Stimulated activated CD4-positive, alpha-beta T cell treated with anti-CD3 and anti-CD28 coated beads, TNF-alpha, amount 100 ng/mL, for 4 hours (primary cell): ENCODE results near the gene ELOB.
A peak's percentile ranks its signal among the peaks of the same experiment; 100 is the strongest.

Experiments used
- DNase-seq, 3 experiments: peaks; one replicate each; pipeline ENCODE4 v3.0.0-alpha.2; 2020; ENCODE audit warnings: low read depth in 3 of 3

ELOB gene

DNA sequence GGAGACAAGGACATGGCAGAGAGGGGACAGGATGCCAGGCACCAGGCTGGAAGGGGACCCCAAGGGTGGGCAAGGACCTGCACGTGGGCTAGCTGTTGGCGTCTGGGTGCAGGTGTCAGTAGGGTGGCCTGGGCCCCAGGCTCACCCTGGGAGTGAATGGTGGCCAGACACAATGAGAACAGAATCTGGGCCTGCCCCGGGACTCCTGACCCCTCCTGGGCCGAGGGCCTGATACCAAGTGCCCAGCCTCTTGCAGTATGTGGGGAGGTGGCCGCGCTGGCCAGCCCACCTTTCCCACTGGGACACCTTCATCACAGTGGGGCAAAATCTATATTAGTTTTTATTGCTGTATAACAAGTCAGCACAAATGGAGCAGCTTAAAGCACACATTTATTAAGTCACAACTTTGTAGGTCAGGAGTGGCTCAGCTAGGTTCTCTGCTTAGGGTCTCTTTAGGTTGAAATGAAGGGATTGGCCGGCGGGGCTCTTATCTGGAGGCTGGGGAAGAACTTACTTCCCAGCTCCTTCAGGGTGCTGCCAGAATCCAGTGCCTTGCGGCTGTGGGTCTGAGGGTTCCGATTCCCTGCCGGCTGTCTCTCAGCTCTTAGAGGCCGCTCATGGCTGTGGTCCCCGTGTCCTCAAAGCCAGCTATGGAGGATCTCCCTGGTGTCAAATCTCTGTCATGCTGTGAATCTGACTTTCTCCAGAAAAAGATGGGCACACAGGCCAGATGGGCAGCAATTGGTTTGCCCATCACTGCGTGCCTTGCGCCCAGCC is 6.7 kb upstream of the ELOB start:
- DNase-seq, result no peak

DNA sequence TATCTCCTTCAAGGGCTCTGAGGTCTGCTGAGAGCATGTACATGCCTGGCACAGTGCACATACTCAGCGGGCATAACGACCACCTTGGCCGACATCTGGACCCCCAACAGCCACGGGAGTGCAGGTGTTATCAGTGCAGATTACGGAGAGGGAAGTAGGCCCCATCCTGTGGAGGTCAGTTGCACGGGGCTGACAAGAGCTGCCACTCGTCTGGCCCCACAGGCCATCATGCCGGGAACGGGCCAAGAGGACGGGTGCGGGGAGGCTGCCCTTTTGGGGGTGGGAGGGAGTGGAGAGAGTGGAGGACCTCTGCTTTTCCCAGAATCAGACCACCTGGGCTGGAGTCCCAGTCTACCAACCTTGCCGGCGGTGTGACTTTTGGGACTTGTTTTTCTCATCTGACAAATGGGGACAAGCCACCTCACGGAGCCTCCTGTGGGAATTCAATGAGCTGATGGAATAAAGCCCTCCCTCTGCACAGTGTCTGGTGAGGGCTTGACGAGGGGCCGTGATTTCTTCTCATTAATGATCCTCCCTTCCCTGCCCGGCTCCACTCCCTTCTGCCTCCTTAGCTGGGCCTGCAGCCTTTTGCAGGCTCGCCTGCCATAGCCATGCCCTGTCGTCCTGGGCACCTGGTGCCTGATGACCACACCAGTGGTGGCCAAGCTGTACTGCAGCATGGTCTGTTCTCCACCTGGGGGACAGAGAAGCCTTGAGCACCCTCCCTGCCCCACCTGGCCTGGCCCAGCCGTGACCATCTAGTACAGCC is 5.7 kb upstream of the ELOB start:
- DNase-seq, result no peak

DNA sequence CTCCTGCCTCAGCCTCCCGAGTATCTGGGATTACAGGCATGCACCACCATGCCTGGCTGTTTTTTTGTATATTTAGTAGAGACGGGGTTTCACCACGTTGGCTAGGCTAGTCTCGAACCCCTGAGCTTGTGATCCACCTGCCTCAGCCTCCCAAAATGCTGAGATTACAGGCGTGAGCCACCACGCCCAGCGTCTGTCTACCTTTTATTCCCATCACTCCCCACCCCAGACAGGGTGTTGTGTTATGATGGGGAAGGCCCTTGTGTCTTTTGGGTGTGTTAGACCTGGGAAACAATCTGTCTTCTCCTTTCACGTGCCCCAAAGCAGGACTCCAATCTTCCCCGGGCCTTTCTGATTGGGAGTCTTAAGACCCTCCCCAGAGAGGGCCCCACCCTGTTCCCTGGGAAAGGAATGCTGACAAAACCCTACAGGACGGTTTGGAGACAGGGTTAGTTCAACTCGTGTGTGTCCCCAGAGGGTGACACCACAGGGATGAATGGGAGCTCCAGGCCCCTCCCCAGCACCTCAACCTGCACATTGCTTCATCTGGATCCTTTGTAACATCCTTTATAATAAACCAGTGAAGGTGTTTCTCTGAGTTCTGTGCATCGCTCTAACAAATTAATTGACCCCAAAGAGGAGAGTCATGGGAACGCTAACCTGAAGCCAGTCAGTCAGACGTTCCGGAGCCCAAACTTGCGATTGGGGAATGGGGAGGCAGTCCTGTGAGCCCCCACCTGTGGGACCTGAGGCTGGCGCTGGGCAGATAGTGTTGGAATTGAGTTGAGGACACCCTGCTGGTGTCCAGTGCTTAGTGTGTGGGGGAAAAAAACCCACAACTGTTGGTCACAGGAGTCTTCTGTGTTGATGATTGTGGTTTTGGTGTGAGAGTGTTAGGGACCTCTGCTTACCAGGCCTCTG is 3.2 kb upstream of the ELOB start:
- DNase-seq, result no peak

DNA sequence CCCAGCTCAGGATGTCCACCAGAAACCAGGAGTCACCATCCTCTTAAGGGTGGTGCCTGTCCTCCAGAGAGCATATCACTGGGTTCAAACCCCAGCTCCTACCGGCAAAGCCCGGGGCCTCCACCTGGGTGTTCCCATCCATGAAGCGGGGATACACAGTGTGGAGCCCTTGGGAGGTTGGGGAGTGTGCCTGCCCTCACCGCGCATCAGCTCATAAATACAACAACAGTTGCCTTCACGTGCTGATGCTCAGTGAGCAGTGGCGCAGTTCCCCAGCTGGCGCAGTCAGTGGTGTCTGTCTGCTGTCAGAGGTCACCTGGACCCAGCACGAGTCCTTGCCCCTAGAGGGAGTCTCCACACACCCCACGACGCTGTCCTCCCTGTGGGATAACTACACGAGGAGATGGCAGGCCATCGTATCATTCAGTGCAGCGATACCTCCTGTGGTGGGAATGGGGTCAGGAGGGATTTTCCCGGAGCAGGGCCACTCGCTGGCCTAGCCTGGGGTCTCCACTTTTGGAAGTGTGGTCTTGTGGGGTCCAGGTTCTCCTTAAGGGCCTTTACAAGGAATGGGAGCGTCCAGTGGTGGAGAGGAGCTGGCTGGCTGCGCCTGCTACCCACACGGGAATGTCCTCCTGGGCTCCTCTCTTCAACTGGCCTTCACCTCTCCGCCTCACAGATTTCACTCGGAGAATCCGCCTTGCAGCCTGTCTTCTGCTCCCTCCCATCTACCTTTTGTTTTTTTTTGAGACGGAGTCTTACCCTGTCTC is 2.3 kb upstream of the ELOB start:
- DNase-seq, result no peak

DNA sequence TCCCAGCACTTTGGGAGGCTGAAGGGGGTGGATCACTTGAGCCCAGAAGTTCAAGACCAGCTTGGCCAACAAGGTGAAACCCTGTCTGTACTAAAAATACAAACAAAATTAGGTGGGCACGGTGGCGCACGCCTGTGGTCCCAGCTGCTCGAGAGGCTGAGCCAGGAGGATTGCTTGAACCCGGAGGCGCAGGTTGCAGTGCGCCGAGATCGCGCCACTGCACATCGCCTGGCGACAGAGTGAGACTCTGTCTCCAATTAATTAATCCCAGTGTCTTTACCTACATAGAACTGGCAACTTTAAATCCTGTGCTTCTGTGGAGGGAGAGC is 1.5 kb upstream of the ELOB start:
- DNase-seq, result no peak

DNA sequence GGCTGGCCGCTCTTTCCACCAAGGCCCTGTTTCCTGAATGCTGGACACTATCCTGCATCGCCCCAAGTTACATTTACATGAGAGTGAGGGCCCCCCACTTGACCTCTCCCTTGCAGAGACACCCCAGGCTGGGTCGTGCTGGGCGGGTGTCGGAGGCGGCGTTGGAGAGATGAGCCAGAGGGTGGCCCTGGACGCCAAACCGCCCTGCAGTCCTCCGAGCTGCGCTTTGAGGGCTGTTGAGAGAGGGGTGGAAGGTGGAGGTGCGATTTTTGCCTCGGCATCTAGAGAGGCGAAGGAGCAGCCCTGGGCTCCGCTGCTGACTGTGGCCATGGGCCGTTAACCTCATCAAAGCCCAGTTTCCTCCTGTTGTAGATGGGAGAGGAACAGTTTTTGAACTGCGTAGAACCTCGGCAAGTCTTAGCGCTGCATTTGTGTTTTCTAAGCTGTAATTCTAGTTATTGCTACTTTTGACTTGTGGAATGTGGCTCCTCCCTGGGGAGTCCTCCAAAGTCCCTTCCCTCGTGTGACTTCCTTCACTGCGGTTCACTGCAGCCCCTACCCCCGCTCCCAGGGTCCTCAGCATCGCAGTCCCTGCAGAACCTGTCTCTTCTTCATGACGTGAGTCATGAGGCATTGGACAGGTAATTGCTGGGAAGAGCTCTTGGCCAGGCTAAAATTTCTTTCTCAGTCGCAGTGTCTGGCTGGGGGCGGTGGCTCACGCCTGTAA is 986 bp upstream of the ELOB start:
- DNase-seq, result peak in 1 of 3 experiments; percentile 16

DNA sequence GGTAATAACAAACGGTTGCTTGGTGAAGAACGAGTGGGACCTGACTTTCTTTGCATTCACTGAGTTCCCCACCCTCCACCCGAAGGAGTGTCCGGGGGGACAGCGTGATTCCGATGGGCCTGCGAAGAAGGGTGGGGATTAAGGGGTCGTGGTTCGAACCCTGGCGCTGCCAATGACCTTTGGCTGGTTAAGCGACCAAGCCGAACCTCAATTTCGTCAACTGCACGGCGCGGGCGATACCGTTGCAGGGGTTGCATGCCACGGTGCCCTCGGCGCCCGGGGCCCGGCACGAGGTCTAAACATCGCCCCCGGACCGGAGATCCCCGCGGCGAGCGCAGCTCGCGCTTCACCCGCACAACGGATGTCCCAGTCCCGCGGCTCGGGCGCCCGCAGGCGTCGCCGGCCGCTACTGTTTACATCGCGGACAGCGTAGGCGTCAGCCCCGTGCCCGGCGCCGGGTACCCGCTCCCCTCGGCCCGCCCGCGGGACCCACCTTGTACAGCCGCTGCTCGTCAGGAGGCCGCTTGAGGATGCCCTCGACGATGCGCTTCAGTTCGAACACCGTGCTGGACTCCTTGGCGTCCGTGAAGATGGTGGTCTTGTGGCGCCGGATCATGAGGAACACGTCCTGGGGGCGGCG is 460 bp downstream of the ELOB start:
- DNase-seq, result no peak

DNA sequence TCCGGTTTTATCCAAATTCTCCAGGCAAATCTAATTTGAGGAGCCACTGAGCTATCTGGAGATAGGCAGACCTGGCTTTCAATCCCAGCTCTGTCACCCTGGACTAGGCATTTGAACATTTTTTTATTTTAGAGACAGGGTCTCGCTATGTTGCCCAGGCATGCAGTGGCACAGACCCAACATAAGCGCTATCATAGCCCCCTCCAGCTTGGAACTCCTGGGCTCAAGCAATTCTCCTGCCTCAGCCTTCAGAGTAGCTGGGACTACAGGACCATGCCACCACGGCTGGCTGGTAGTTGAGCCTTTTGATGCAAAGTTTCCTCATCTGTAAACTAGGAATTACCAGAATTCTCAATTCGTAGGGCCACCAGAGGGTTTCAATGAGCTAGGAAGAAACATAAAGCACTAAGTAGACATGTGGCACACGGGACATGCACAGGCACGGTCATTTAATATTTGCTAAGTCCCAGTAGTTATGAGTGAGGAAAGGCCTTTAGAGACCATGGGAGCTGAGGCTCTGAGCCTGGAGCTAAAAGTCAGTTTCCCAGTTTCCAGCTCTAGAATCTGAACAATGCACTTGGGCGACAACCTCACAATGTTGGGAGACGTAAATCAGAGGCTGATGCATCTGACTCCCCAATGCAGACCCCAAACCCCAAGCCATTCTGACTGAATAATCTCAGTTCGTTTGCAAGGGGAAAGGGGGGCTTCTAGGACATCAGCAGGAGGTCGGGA is 1.1 kb downstream of the ELOB start:
- no peak for DNase-seq

DNA sequence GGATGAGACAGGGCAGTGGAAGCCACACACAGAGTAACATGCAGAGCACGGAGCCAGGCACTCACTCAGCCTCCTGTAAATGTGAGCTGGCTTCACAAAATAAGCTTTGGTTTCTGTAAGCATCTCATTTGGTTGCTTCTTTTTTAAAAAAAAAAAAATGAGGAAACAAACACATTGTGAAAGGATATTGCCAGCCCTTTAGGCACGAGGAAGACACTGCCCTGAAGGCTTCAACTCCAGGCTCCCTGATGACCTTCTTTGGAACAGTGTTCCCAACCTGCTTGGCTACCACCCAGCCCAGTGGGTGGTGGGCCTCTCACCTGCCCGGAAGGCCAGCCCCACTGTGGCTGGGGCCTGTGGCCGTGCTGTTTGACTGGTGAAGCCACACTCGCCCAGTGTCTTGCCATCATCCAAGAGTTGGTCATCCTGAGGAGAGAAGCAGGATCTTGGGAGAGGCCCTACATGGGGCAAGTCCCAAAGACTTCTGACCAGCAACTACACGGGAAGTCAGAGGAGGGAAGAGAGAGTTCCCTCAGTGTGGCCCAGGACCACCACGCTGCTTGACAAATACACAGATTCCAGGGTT is 1.9 kb downstream of the ELOB start:
- DNase-seq, result no peak

DNA sequence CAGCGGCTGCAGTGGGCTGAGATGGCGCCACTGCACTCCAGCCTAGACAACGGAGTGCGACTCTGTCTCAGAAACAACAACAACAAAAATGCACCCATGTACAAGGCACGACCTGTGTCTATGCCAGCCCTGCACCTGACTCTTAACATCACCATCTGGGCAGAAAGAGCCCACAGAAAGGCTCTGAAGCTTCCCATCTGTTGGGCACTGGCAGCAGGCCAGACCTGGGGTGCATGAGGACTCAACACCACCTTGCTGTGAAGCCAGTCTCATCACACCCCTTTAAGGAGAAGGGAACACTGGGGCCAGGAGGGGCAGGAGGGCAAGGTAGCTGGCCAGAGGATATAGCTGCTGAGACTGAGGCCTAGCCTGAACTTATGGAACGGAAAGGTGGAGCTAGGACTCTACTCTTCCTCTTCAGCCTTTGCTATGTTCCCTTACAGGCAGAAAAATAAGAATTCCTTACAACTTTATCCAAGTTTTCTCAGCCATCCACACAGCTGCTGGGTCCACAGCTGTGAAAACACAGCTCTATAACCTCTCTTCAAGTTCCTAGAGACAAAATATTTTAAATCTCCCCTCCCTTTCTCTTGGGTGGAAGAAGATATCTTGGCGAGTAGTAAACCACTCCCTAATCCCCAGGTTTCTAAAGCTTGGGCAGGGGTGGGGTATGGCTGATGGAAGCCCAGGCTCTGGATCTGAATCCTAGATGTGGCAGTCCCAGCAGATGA is 2.8 kb downstream of the ELOB start:
- no peak for DNase-seq

DNA sequence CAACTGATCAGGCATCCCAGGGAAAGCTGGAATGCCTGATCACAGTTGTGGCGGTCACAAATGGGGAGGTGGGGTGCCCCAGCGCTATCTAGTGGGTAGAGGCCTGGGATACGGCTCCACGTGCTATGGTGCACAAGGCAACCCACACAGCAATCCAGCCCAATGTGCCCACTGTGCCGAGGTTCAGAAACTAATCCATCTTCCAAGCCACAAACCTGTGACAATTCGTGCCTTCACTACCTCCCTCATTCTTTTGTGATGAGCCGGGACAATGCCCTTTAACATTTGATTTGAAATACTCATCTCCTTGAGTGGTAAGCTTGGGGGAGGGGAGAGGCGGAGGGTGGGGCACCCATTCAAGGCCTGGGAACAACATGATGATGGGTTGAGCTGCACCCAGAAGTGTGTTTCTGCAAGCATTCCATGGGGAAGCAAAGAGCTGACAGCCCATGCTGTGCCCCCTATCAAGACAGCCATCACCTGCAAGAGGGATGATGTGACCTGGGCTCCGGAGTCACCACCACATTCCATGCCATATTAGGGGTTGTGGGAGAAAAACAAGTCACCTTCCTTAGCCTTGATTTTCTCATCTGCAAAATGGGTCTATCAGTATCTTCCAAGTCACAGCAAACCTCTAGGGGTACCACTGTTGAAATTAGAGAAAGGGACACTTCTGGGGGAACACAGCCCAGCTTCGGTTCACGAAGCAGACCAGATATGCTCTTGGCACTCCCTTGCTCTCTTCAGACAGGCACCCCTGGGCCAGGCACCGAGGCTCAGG is 3.7 kb downstream of the ELOB start:
- no peak for DNase-seq

DNA sequence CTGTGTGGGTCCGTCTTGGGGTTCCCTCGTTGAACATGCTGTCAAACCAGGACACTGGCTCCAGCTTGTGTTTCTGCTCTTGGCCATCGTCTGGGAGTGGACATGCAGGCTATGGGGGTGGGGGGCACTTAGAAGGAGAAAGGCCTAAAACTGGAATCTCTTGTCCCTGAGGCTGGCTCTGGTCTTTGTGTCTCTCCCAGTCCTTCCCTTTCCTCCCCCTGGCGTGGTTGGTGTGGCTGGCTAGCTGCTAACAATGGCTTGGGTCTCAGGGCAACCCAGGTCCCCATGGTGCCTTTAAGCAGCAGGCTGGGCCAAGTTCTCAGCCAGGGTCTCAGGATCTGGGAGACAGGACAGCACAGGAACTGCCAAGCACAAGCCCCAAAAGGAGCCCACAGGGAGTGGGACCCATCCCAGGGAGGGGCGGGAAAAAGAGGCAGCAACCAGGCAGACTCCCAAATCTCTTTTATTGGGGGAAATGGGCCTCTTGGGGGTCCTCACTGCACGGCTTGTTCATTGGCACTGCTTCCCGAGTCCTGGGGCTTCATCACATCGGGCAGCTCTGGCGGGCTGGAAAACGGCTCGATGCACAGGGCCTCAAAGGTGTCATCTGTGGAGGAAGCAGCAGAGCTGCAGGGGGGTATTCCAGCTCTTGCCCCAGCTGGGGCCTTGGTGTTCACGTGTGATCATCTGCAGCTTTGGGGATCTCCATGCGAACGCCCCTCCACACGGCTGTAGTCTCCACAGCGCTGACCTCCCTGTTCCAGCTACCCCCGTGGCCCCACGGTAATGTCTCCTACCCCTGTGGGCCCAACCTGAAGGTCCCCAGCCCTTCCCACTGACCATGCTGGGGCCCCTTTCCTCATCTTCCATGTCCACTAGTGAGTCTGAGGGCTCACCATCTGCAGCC is 5.3 kb downstream of the ELOB start:
- no peak for DNase-seq

DNA sequence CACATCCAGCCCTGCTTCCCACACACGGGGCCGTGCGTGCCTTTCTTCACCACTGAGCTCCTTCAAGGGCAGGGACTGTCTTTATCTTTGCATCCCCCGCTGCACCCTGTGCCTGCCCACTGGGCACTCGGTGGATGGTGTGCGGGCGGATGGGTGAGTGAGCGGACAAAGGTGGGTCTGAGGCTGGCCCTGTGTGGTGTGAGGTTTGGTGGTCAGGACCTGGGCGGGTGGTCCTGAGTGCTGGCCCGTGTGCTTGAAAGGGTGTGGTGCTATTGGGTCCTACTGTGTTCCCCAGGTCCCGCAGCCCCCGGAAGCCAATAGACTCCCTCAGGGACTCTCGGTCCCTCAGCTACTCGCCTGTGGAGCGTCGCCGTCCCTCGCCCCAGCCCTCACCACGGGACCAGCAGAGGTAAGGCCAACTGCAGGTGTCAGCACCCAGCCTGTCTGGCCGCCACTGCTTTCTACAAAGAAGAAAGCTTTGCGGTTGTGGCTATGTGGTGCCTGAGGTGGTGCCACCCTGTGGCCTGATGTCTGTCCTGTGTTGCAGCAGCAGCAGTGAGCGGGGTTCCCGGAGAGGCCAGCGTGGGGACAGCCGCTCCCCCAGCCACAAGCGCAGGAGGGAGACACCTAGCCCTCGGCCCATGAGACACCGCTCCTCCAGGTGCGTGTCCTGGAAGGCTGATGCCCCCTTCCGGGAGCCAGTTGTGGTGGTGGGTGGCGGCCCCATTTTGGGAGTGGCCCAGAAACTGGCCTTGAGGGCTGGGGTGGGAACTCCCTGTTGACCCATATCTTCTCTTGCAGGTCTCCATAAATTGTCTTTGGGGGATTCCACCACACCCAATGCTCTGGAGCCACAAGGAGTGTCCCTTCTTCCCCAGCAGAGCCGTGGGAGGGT is 6.8 kb downstream of the ELOB start:
- DNase-seq, result no peak

DNA sequence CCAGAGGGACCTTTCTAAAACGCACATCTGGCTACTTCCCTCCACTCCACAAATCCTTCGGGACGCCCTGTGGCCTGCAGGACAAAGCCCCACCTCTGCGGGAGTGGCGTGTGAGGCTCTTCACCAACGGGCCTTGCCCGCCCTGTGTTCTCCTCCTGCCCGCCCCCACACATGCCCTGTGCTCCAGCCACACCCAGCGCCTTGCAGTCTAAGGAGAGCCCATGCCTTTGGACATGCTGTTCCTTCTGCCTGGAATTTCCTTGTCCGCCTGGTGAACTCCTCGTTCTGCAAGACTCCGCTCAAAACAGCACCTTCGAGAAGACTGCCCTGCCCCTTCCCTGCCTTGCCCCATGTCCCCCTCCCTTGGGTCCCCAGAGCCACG is 7.4 kb downstream of the ELOB start:
- no peak for DNase-seq

DNA sequence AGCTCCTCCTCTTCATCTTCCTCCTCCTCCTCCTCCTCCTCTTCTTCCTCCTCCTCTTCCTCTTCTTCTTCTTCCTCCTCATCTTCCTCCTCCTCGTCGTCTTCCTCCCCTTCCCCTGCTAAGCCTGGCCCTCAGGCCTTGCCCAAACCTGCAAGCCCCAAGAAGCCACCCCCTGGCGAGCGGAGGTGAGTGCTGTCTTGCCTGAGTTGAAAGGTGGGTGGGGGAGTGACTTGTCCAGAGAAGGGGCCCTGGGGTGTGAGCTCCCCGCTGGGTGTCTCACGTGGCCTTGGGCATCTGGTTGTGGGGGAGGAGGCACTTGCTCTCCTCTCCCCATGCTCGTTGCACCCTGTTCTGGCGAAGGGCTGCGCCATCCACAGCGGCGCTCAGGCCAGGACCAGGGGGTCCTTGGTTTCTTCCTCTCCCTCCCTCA is 8.0 kb downstream of the ELOB start:
- no peak for DNase-seq
